SU-DHL-6 (cell line): Measurements from ENCODE around the gene TMSB15B.

ENCODE experiments used
- EZH2phosphoT487 ChIP-seq: fragments of 200-600 bp; sonication (generic), shearing (Covaris generic); conservative IDR thresholded peaks from 2 replicates; pipeline ENCODE4 v1.6.1; 2018; ENCODE audit warnings: mild to moderate bottlenecking, antibody characterized with exemption, low read length, moderate library complexity, mixed read lengths
- TF ChIP-seq, protein P1 (sequence below): fragments of 200-600 bp; sonication (generic); IDR thresholded peaks from one replicate; pipeline ENCODE4 v1.5.1; 2017; ENCODE audit warnings: antibody characterized with exemption, mild to moderate bottlenecking, low read length, moderate library complexity; ENCODE audit not compliant: insufficient read depth, poor library complexity, severe bottlenecking

DNA sequence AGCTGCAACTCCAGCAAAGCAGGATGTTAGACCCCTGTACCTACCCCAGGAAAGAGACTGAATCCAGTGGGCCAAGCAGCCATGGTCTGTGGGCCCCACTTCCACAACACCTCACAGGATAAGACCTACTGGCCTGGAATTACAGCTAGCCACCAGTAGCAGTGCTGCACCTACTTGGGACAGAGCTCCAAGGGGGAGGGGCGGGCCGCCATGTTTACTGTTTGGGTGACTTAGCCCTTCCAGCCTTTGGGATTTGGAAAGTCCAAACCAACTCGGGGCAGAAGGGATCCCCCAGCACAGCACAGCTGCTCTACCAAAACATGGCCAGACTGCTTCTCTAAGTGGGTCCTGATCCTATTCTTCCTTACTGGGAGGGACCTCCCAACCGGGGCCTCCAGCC, 9.1 kb upstream of the TMSB15B start:
- TF ChIP-seq, protein P1, sequence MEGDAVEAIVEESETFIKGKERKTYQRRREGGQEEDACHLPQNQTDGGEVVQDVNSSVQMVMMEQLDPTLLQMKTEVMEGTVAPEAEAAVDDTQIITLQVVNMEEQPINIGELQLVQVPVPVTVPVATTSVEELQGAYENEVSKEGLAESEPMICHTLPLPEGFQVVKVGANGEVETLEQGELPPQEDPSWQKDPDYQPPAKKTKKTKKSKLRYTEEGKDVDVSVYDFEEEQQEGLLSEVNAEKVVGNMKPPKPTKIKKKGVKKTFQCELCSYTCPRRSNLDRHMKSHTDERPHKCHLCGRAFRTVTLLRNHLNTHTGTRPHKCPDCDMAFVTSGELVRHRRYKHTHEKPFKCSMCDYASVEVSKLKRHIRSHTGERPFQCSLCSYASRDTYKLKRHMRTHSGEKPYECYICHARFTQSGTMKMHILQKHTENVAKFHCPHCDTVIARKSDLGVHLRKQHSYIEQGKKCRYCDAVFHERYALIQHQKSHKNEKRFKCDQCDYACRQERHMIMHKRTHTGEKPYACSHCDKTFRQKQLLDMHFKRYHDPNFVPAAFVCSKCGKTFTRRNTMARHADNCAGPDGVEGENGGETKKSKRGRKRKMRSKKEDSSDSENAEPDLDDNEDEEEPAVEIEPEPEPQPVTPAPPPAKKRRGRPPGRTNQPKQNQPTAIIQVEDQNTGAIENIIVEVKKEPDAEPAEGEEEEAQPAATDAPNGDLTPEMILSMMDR: no peak
- no peak for TF ChIP-seq EZH2phosphoT487
